ENCODE measurements around the gene GRM7. TPM values are rescaled to one million over a fixed set of nuclear protein-coding genes. Genes with fewer than 3 reads are reported as not detected.

Gene GRM7
- total and polyA plus RNA-seq, 9 of the 15 experiments (the other 6 are each of a cell fraction or from before 2014, with no cell fraction given): not detected

DNA sequence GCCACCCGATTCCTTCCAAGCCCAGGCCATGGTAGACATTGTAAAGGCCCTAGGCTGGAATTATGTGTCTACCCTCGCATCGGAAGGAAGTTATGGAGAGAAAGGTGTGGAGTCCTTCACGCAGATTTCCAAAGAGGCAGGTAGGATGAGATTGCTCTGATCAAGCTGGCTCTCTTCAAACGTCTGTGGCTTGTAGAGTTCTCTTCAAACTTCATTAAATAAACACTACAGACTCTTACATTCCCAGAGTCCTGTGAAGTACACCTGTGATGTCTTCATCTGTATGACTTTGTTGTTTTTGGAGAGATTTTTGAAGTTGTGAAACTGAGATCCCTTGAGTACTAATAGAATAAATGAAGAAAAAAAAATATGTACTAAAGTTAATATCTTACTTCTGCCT is 285.6 kb downstream of the GRM7 start:
- no peak overlapping the region for H3K9ac ChIP-seq (ENCODE audit: insufficient read depth in 1 of 2, low read depth in 2 of 2, low read length in 2 of 2)
- in situ Hi-C loops (cut with MboI) (no loop called here), intact Hi-C loops (cut with micrococcal nuclease) (no loop called here)
- no peaks in the 10 kb centered on the region for H3K9me1 ChIP-seq (ENCODE audit: control insufficient read depth, insufficient read depth, low read length)
- H2AFZ ChIP-seq (ENCODE audit: low read depth, low read length): no peak overlapping the region
- H3K79me2 ChIP-seq (ENCODE audit: control insufficient read depth, insufficient read depth, low read length): no peaks in the 10 kb centered on the region
- ChIA-PET POLR2A (no interaction called here), CTCF (ENCODE audit: low intra/inter-chr PET ratio) (no interaction called here)
- DNase-seq (ENCODE audit: extremely low read depth in 1 of 4, low spot score in 3 of 4) (no peak), ATAC-seq (no peak), FAIRE-seq (no peak)
- TF ChIP-seq SIN3B (IDR thresholded peaks at IDR 0.05; ENCODE audit: low read depth): no peak
- TF ChIP-seq ZNF282 (CRISPR knock-in tag; IDR thresholded peaks at IDR 0.05): no peak
- TF ChIP-seq MTA3 (IDR thresholded peaks at IDR 0.05; ENCODE audit: borderline replicate concordance): no peak
- TF ChIP-seq ZNF175 (CRISPR knock-in tag; IDR thresholded peaks at IDR 0.05; ENCODE audit: low read depth): no peak
- no peak for TF ChIP-seq ZC3H11A (IDR thresholded peaks at IDR 0.05; ENCODE audit: low read depth, low read length)
- TF ChIP-seq ILK (tag; IDR thresholded peaks at IDR 0.05; ENCODE audit: borderline replicate concordance, low read depth): no peak
- no peak for TF ChIP-seq OTX1 (CRISPR knock-in tag; IDR thresholded peaks at IDR 0.05)
- no peak for TF ChIP-seq RBBP5 (IDR thresholded peaks at IDR 0.05; ENCODE audit: borderline replicate concordance, insufficient read depth, low read length, poor library complexity, severe bottlenecking)
- no peak for TF ChIP-seq ZNF696 (CRISPR knock-in tag; conservative IDR thresholded peaks at IDR 0.05)
- no peaks in the 10 kb centered on the region for H3K36me3 ChIP-seq (ENCODE audit: control insufficient read depth, insufficient read depth, low read length)
- BruUV-seq (replicated peaks): no TSS peak
- H3K27ac ChIP-seq (ENCODE audit: extremely low read depth, low read depth, low read length): no peak overlapping the region
- H3K9me3 ChIP-seq (replicated peaks; ENCODE audit: control insufficient read depth, insufficient read depth, low read depth, low read length): peaks cover 4% of the 10 kb centered on the region; the same call in 1 of the 2 replicates
- no peaks in the 10 kb centered on the region for H3K4me1 ChIP-seq (replicated peaks in 1 of 2; ENCODE audit: control insufficient read depth in 2 of 2, insufficient read depth in 2 of 2, low read length in 2 of 2)
- H3K4me2 ChIP-seq (ENCODE audit: insufficient read depth, low read length): no peak overlapping the region
- H4K20me1 ChIP-seq (replicated peaks; ENCODE audit: control insufficient read depth, insufficient read depth, low read length): no peaks in the 10 kb centered on the region
- 2% methylated on average over 5 of the region's 5 CpGs for WGBS (ENCODE audit: insufficient coverage, low coverage, missing lambda C conversion rate)
- H3K4me3 ChIP-seq: no peak overlapping the region
- no peaks in the 10 kb centered on the region for H3K27me3 ChIP-seq (ENCODE audit: control insufficient read depth in 2 of 2, insufficient read depth in 2 of 2, low read length in 2 of 2)

Data from K562 (cell line).